ENCODE measurements around the gene SHC2.

Gene SHC2

GRCh38 chr19:426725-427445 is 33.9 kb downstream of the SHC2 start:
- WGBS = 80% methylated on average over 47 of the region's 51 CpGs

GRCh38 chr19:425056-425455 is 35.8 kb downstream of the SHC2 start:
- Histone ChIP-seq H2BK12ac (ENCODE audit: low read length in 2 of 2) (no peak overlapping the region), H2BK5ac (ENCODE audit: low read depth, low read length, poor library complexity, severe bottlenecking) (no peak overlapping the region), H4K91ac (ENCODE audit: low read length) (no peak overlapping the region), H3K27me3 (ENCODE audit: control insufficient read depth in 1 of 2, insufficient read depth in 1 of 2, low read length in 2 of 2) (peaks cover 3 to 5% of the 10 kb centered on the region in 2 experiments), H3K23ac (ENCODE audit: low read length in 2 of 2) (no peak overlapping the region), H3K36me3 (ENCODE audit: control insufficient read depth in 1 of 2, insufficient read depth in 2 of 2, low read depth in 1 of 2, low read length in 2 of 2) (peaks cover 0 to under 1% of the 10 kb centered on the region in 2 experiments), H3K4me2 (ENCODE audit: low read length, poor library complexity, severe bottlenecking) (no peak overlapping the region), H2BK15ac (ENCODE audit: low read depth, poor library complexity, severe bottlenecking) (no peak overlapping the region), H4K8ac (ENCODE audit: low read length) (no peak overlapping the region), H3K4me3 (ENCODE audit: insufficient read depth in 1 of 2, low read depth in 1 of 2, low read length in 2 of 2) (no peak overlapping the region), H3K14ac (ENCODE audit: low read length in 2 of 2) (no peak overlapping the region), H3K27ac (ENCODE audit: low read length, poor library complexity, severe bottlenecking) (no peak overlapping the region), H3K4ac (ENCODE audit: low read depth in 1 of 2, low read length in 2 of 2) (no peak overlapping the region), H3K9ac (ENCODE audit: low read length) (no peak overlapping the region), H3K79me1 (replicated peaks; ENCODE audit: low read length, poor library complexity, severe bottlenecking) (no peaks in the 10 kb centered on the region), H2BK120ac (ENCODE audit: low read depth, low read length) (no peak overlapping the region), H3K4me1 (ENCODE audit: control insufficient read depth, insufficient read depth, low read depth, low read length) (no peaks in the 10 kb centered on the region), H3K18ac (ENCODE audit: low read depth in 1 of 2, low read length in 2 of 2) (no peak overlapping the region), H2AFZ (ENCODE audit: low read depth, low read length) (no peak overlapping the region), H3K9me3 (ENCODE audit: control insufficient read depth, low read length) (no peaks in the 10 kb centered on the region), H2AK5ac (ENCODE audit: low read length, severe bottlenecking) (no peak overlapping the region)
- DNase-seq = no peak
- 89% methylated on average over 26 of the region's 26 CpGs for WGBS

More at GRCh38 chr19:426725-427445, 33.9 kb downstream of the SHC2 start:
- H3K9me3 ChIP-seq (ENCODE audit: control insufficient read depth, low read length) = no peaks in the 10 kb centered on the region
- H3K27ac ChIP-seq (ENCODE audit: low read length, poor library complexity, severe bottlenecking) = no peak overlapping the region
- H2BK12ac ChIP-seq (ENCODE audit: low read length in 2 of 2) = no peak overlapping the region
- no peak overlapping the region for H3K4ac ChIP-seq (ENCODE audit: low read depth in 1 of 2, low read length in 2 of 2)
- no peak overlapping the region for H3K14ac ChIP-seq (ENCODE audit: low read length in 2 of 2)
- no peaks in the 10 kb centered on the region for H3K4me1 ChIP-seq (ENCODE audit: control insufficient read depth, insufficient read depth, low read depth, low read length)
- no peaks in the 10 kb centered on the region for H3K79me1 ChIP-seq (replicated peaks; ENCODE audit: low read length, poor library complexity, severe bottlenecking)
- no peak overlapping the region for H2AFZ ChIP-seq (ENCODE audit: low read depth, low read length)
- no peak overlapping the region for H2AK5ac ChIP-seq (ENCODE audit: low read length, severe bottlenecking)
- H2BK120ac ChIP-seq (ENCODE audit: low read depth, low read length) = no peak overlapping the region
- no peak overlapping the region for H3K9ac ChIP-seq (ENCODE audit: low read length)
- no peak overlapping the region for H2BK5ac ChIP-seq (ENCODE audit: low read depth, low read length, poor library complexity, severe bottlenecking)
- H2BK15ac ChIP-seq (ENCODE audit: low read depth, poor library complexity, severe bottlenecking) = no peak overlapping the region
- H3K23ac ChIP-seq (ENCODE audit: low read length in 2 of 2) = no peak overlapping the region
- no peak overlapping the region for H3K4me2 ChIP-seq (ENCODE audit: low read length, poor library complexity, severe bottlenecking)
- H3K36me3 ChIP-seq (ENCODE audit: control insufficient read depth in 1 of 2, insufficient read depth in 2 of 2, low read depth in 1 of 2, low read length in 2 of 2) = peaks cover 0 to 4% of the 10 kb centered on the region in 2 experiments
- H4K91ac ChIP-seq (ENCODE audit: low read length) = peak overlapping the region; percentile 11
- H3K4me3 ChIP-seq (ENCODE audit: insufficient read depth in 1 of 2, low read depth in 1 of 2, low read length in 2 of 2) = no peak overlapping the region
- H4K8ac ChIP-seq (ENCODE audit: low read length) = no peak overlapping the region
- H3K18ac ChIP-seq (ENCODE audit: low read depth in 1 of 2, low read length in 2 of 2) = no peak overlapping the region
- no peak for DNase-seq
- H3K27me3 ChIP-seq (ENCODE audit: control insufficient read depth in 1 of 2, insufficient read depth in 1 of 2, low read length in 2 of 2) = peaks cover 3 to 5% of the 10 kb centered on the region in 2 experiments

DNA sequence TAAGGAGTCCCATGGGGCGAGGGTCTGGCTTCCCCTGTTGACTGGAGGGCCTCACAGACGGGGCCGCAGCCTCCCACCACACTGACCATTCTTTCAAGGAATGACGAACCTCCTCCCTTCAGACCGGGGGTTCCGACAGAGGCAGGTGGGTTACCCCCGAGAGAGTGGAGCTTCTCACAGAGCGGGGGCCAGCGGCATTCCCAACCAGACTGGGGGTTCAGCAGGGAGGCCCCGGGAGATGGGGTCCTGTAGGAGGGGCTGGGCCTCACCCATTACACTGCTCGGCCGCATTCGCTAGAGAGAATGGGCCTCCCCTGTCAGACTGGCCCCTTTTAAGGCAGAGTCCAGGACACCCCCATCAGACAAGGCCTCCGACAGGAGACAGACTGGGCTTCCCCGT is 36.3 kb downstream of the SHC2 start:
- Histone ChIP-seq H3K9ac (ENCODE audit: low read length) (no peak overlapping the region), H2BK15ac (ENCODE audit: low read depth, poor library complexity, severe bottlenecking) (no peak overlapping the region), H3K36me3 (ENCODE audit: control insufficient read depth in 1 of 2, insufficient read depth in 2 of 2, low read depth in 1 of 2, low read length in 2 of 2) (no peaks in the 10 kb centered on the region), H3K4me2 (ENCODE audit: low read length, poor library complexity, severe bottlenecking) (no peak overlapping the region), H3K9me3 (ENCODE audit: control insufficient read depth, low read length) (no peaks in the 10 kb centered on the region), H4K8ac (ENCODE audit: low read length) (no peak overlapping the region), H3K27ac (ENCODE audit: low read length, poor library complexity, severe bottlenecking) (no peak overlapping the region), H2BK120ac (ENCODE audit: low read depth, low read length) (no peak overlapping the region), H4K91ac (ENCODE audit: low read length) (no peak overlapping the region), H3K23ac (ENCODE audit: low read length in 2 of 2) (no peak overlapping the region), H3K18ac (ENCODE audit: low read depth in 1 of 2, low read length in 2 of 2) (no peak overlapping the region), H3K27me3 (ENCODE audit: control insufficient read depth in 1 of 2, insufficient read depth in 1 of 2, low read length in 2 of 2) (peaks cover 3 to 5% of the 10 kb centered on the region in 2 experiments), H3K4me3 (ENCODE audit: insufficient read depth in 1 of 2, low read depth in 1 of 2, low read length in 2 of 2) (no peak overlapping the region), H2AK5ac (ENCODE audit: low read length, severe bottlenecking) (no peak overlapping the region), H2AFZ (ENCODE audit: low read depth, low read length) (no peak overlapping the region), H3K4me1 (ENCODE audit: control insufficient read depth, insufficient read depth, low read depth, low read length) (no peaks in the 10 kb centered on the region), H3K4ac (ENCODE audit: low read depth in 1 of 2, low read length in 2 of 2) (no peak overlapping the region), H2BK12ac (ENCODE audit: low read length in 2 of 2) (no peak overlapping the region), H2BK5ac (ENCODE audit: low read depth, low read length, poor library complexity, severe bottlenecking) (no peak overlapping the region), H3K14ac (ENCODE audit: low read length in 2 of 2) (no peak overlapping the region), H3K79me1 (replicated peaks; ENCODE audit: low read length, poor library complexity, severe bottlenecking) (no peaks in the 10 kb centered on the region)
- DNase-seq = no peak
- WGBS = 91% methylated on average over 15 of the region's 15 CpGs

- no peak overlapping the region for H3K4ac ChIP-seq (ENCODE audit: low read depth in 1 of 2, low read length in 2 of 2)
- no peak overlapping the region for H2AFZ ChIP-seq (ENCODE audit: low read depth, low read length)
- H3K4me3 ChIP-seq (ENCODE audit: insufficient read depth in 1 of 2, low read depth in 1 of 2, low read length in 2 of 2) = no peak overlapping the region
- H3K4me1 ChIP-seq (ENCODE audit: control insufficient read depth, insufficient read depth, low read depth, low read length) = no peaks in the 10 kb centered on the region
- no peak overlapping the region for H3K23ac ChIP-seq (ENCODE audit: low read length in 2 of 2)
- H2BK120ac ChIP-seq (ENCODE audit: low read depth, low read length) = no peak overlapping the region
- no peak overlapping the region for H3K27ac ChIP-seq (ENCODE audit: low read length, poor library complexity, severe bottlenecking)
- no peak overlapping the region for H3K14ac ChIP-seq (ENCODE audit: low read length in 2 of 2)
- H4K8ac ChIP-seq (ENCODE audit: low read length) = no peak overlapping the region
- H2BK15ac ChIP-seq (ENCODE audit: low read depth, poor library complexity, severe bottlenecking) = no peak overlapping the region
- H3K9ac ChIP-seq (ENCODE audit: low read length) = no peak overlapping the region
- no peak overlapping the region for H2BK5ac ChIP-seq (ENCODE audit: low read depth, low read length, poor library complexity, severe bottlenecking)
- 94% methylated on average over 25 of the region's 25 CpGs for WGBS
- H3K4me2 ChIP-seq (ENCODE audit: low read length, poor library complexity, severe bottlenecking) = no peak overlapping the region
- H3K36me3 ChIP-seq (ENCODE audit: control insufficient read depth in 1 of 2, insufficient read depth in 2 of 2, low read depth in 1 of 2, low read length in 2 of 2) = no peaks in the 10 kb centered on the region
- H2AK5ac ChIP-seq (ENCODE audit: low read length, severe bottlenecking) = no peak overlapping the region
- no peak overlapping the region for H4K91ac ChIP-seq (ENCODE audit: low read length)
- H2BK12ac ChIP-seq (ENCODE audit: low read length in 2 of 2) = no peak overlapping the region
- H3K18ac ChIP-seq (ENCODE audit: low read depth in 1 of 2, low read length in 2 of 2) = no peak overlapping the region
- DNase-seq = no peak
- no peaks in the 10 kb centered on the region for H3K9me3 ChIP-seq (ENCODE audit: control insufficient read depth, low read length)
- no peaks in the 10 kb centered on the region for H3K79me1 ChIP-seq (replicated peaks; ENCODE audit: low read length, poor library complexity, severe bottlenecking)
- peaks cover 7 to 8% of the 10 kb centered on the region in 2 experiments for H3K27me3 ChIP-seq (ENCODE audit: control insufficient read depth in 1 of 2, insufficient read depth in 1 of 2, low read length in 2 of 2)
Observed at GRCh38 chr19:423691-424466, 37.0 kb downstream of the SHC2 start.
